Fibroblast of peridontal ligament (primary cell): ENCODE results near the gene PKNOX2.
A peak's percentile ranks its signal among the peaks of the same experiment; 100 is the strongest.

Experiments
- DNase-seq: peaks from one replicate; pipeline ENCODE4 v3.0.0-alpha.2; 2010; ENCODE audit errors: extremely low read depth

PKNOX2 gene

DNA sequence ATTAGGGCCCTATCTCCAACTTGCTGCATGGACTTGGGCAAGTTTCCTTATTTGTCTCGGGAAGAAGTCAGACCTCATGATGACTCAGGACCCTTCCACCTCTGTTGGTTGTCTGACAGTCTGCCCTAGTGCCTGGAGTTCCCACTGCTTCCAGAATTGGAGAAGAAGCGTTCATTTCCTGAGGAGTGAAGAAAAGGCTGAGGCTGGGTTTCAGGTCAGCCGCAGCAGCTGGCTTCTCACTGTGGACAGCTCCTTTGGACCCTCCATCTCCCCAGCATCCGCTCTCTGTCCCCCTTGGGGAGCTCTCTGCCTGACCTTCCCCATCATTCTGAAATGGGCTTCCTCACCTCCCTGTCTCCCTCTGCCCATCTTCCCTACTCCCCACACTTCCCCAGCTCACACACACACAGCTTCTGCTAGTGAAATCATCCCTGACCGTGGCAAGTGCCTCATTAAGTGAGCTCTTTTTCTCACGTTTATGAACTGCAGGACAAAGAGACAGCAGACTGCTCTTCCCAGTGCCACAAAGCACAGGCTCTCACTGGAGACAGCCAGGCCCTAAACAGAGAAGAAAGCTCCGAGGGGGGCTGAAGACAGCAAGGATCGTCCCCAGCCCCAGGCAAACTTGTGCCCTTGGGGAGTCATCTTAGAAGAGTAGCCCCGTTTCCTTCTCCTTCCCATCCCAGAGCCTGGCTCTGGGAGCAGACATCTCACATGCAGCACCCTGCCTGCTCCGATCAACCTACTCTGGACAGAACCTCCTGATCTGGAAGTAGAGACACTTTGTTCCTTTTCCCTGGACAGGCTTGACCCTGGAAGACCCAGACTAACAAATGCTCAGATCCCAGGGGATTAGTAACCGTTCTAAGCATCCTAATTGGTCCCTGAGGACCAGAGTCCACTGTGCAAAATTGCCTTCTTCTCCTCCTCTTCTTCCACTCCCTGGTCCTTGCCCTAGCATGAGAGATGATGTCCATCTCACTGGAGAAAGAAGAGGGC, 173.6 kb downstream of the PKNOX2 start:
- no peak for DNase-seq

DNA sequence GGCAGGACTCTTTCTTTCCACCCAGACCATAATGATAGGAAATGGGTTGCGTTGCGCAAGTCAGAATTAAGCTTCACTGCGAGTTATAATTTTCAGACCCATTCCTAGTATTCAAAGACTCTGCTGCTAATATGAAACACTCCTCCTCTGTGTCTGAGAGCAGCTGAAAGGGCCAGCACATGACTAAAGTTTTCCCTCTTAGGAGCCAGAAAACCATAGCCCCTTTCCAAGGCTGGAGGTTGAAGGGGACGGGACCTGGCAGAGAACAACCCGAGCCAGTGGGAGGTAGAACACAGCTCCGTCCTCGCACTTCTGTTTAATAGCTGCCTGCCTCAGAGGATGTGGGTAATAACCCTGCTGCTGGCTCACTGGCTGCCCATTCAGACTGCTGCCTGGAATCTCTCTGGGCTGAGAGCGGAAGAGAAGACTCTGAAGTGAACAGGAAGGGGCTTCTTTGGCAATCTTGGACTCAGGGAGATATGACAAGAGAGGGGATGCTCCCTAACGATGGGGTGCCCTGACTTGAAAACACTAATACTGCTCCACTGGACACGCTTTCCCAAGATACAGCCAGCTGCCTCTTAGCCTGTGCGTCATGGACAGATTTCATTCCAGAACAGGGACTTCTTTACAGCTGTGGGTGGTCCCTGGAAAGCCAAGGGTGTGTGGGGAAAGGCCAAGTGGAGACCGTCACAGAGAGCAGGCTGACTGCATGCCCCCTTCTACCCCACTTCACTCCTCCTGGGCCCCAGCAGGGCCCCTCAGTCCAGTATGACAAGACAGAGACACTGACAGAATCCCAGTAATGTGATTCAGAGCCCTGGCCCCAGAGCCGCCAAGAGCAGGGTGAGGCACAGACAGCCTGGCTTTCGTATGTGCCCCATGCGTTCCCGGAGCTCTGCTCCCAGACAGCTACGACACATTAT, 174.6 kb downstream of the PKNOX2 start:
- peak; percentile 2 for DNase-seq

DNA sequence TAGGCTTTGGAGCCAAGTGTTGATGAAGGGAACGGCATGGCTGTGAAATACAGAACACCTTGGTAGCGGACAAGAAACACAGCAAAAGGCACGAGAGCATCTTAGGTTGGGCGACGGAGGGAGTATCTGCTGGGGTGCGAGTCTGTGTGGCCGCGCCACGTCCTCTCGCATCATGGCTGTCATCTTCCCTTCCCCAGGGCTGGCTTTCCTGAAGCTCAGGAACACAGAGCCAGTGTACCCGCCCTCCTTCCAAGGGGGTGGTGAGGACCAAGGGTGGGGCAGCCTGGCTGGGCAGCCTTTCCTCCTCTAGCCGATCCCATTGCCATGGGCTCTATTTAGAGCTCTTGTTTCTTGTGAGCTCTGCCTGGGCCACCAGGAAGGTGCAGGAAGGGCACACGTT, 177.1 kb downstream of the PKNOX2 start:
- DNase-seq: no peak

DNA sequence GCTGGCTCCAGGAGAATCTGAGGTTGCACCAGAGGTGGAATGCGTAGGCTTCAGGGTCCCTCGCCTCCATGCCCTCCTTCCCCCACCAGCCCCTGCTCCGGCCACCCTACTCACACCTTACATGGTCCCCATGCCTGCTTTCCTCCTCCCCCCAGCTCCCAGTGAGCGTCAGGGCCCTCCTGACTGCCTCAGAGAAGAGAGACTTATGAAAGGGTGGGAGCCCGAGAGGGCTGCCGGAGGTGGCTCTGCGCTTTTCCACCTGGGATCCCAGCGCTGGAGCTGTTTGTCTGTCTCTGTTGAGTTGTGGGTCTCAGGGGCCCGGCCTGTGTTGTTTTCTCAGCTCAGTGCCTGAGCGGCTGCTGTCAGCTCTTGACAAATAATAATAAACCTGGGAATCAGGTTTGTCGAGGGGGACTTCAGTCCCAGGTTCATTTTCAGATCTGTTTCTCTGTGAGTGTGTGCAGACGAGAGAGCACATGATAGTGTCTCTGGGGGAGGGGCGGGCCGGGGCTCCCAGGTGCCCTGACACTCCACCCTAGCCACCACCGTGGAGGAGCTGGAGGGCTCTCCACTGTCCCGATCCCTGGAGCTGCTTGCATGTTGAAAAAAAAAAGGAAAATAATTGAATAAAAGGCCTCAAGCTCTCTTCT, 177.9 kb downstream of the PKNOX2 start:
- DNase-seq: no peak

DNA sequence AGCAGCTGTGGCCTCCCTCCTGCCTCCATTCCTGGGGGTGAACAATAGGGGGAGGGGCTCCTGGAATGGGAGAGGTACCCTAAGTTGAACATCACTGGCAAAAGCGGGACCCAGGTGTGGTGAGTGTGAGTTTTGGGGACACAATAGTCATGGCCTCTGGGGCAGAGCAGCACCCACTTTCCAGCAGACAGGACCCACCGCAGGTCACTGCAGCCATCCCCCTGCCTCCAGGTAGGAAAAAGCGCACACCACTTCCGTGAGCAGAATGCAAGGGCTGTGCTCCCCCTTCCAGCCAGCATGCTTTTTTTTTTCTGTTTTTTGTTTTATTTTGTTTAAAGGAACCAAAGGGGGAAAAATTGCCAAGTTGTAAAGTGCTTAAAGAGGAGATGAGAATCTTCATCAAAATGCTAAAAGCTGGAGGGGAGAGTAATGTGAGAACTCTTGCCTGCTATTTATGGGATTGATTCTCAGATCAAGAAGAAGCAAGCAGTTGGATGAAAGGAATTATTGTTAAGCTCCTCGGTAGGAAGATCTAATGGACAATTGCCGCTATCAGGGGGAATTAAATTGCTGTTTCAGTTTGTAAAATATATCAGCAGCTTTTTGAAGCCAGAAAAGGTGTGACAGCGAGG, 178.7 kb downstream of the PKNOX2 start:
- DNase-seq: no peak

DNA sequence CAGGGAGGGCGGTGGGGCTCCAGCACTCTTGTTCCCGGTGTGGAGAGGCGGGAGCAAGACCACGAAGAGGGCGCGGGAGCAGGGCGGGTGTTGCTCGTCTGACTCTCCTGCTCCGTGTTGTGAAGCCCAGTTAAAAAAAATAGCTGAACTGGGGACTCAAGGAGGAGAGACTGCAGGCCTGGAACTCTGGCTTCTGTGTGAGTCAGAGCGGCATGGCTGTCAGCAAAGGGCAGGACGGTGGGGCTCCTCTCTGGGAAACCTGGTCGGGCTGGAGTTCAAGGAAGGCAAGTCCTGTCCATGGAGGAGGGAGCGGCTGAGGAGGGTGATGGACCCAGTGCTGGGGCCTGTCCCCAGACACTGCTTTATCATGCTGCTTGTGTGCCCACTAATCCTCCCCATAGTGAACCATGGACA, 179.2 kb downstream of the PKNOX2 start:
- DNase-seq: no peak

DNA sequence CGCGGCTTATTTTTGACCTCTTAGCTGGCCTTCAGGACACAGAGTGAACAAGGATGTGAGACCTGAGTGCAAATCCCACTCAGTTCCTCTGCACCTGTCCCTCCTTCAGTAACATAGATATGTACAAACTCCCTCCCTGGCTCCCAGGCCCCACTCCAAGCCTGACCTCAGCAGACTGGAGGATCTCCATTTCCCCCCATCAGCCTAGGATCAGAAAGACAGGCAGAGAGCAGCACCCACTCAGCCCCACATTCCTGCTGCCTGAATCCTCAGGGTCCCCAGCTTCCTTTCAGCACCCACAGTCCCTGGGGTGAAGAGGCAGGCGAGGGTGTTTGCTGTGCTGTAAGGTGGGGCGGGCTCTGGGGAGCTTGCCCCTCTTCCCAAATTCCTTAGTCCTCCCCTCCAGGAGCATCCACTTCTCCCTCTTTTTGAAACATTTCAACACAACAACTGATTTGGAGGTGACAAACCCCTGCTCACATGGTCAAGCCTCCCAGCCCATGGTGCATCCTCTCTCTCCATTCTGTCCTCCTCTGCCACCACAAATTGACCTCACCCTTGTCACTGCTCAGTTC, 180.4 kb downstream of the PKNOX2 start:
- no peak for DNase-seq

DNA sequence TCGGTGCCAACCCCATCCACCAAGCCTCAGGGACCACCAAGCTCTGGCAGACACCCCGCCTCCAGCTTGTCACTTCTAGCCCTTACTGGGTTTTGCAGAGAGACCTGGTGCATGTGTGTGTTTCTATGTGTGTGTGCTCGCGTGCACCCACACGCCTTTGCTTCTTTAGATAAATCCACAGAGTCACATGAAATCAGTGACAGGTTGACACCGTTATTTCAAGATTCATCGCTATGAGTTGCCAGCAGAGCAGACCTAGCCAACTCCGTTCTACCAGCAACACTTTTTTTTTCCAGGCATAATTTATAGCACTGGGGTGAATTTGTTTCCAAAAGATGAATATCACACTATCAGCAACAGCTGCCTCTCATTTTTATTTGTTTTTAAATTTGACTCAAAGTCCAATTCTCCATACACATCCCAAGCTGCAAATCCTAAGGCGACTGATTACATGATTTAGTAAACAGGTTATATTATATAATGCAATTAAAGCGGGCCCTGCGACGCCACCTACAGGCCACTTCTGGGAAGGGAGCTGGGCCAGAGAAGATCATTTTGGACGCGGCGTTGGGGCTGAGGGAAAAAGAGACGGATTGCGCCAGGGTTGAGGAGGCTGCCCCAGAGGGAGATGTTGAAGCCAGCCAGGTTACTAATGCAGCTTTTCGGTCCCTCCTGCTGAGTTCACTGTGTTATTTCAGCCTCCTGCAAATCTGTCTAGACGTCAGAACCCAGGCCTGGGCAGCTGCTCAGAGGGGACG, 181.0 kb downstream of the PKNOX2 start:
- DNase-seq: peak; percentile 67

DNA sequence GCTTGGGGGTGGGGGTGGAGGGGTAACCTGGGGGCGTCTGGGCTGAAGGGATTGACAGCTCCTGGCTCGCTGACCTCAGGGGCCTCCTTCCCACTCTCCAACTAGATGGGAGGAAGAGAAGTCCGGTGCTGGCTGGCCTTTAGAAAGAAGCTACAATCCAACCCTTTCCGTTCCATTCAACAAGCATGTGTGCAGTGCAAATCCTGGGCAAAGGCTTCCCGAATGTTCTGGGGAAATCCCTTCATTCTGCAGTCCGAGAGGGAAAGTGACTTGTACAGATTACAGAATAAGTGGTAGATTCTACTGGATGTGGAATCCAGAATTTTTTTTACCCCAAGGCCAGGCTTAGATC, 181.6 kb downstream of the PKNOX2 start:
- DNase-seq: peak; percentile 4

DNA sequence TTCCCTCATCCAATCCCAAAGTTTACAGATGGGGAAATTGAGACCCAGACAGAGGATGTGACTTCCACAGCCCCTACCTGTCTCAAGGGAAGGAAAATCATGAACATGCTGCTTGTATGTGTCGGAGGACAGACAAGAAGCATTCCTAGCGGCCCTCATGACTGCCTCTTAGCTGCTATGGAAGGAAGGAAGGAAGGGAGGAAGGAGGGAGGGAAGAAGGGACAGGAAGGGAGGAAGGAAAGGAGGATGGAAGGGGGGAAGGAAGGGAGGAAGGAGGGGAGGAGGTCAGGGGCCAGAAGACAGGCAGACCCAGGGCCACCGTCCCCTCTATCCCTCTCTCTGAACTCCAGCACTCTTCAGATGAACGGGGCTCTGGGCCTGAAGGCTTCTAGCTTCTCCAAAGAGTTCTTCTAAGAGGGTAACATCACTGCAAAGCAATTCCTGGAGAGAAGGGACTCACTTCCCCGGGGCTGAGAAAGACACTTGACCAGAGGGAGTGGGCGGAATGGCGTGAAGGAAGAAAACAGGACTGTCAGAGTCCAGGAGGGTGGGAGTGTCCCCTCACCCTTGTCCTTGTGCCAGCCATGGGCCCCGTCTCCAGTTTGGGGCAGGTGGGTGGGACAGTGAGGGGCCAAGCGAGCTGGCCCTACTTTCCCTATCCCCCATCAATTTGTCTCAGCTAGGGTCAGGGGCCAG, 182.2 kb downstream of the PKNOX2 start:
- DNase-seq: no peak

DNA sequence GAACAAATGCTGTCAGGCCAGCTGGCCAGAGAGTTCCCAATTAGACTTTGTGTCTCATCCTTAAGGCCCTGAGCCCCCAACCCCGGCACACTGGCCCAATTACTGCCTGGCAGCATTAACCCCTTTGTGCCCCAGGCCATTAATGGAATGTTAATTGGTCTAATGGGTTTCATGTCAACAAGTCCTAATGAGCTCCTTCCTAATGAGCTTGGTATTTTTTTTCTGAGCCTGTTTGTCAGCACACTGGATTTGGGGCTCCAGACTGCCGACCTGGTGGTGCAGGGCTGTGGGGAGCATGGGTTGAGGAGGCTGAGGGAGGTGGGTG, 182.7 kb downstream of the PKNOX2 start:
- DNase-seq: no peak

DNA sequence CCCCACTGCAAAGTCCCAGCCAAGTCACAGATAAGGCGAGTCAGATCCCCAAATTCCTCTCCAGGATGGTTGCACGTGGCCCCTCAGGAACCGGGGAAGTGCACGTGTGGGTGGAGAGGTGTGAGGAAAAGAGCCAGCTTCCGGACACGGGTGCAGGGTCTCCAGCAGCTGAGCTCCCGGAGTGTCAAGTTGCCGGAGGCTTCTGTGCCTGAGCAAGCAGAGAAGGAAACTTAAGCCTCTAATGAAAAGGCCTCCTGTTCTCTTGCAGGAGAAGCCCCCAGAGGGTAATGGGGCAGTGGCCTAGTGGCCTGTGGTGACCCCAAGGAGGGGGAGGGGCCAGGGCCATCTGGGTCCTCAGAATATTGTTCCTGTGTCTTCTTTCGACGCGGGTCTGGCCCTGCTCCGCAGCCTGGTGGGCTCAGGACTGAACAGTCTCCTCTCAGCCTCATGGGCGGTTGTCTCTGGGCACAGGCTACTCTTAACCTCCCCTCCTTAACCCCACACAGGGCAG, 183.6 kb downstream of the PKNOX2 start:
- no peak for DNase-seq

DNA sequence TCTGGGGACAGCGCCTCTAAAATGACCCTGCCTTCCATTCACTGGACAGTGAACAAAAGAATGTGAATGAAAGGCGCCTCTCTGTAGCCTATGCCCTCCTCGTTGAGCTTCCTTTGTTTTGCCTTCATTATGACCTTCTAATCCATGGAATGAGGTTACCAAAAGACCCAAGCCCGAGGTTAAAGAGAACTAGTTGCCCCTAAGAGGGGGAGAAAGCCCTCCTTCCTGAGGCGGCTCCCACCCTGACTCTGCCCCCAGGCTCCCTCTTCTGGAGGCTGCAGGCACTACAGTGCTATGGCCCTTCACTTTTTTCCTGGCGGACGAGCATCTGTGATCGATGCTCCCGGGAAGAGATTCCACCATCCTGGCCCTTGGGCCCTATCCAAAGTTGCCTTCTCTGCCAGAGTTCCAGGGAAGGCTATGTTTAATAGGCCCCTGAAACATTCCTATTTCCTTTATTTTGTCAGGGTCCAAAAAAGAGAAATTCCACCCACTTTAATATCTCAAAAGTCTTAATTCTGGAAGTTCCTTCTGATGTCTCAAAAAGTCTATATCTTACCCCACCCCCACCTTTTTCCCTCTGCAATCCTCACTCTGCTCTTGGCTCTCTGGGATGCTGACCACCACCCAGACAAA, 184.2 kb downstream of the PKNOX2 start:
- DNase-seq: peak; percentile 37

DNA sequence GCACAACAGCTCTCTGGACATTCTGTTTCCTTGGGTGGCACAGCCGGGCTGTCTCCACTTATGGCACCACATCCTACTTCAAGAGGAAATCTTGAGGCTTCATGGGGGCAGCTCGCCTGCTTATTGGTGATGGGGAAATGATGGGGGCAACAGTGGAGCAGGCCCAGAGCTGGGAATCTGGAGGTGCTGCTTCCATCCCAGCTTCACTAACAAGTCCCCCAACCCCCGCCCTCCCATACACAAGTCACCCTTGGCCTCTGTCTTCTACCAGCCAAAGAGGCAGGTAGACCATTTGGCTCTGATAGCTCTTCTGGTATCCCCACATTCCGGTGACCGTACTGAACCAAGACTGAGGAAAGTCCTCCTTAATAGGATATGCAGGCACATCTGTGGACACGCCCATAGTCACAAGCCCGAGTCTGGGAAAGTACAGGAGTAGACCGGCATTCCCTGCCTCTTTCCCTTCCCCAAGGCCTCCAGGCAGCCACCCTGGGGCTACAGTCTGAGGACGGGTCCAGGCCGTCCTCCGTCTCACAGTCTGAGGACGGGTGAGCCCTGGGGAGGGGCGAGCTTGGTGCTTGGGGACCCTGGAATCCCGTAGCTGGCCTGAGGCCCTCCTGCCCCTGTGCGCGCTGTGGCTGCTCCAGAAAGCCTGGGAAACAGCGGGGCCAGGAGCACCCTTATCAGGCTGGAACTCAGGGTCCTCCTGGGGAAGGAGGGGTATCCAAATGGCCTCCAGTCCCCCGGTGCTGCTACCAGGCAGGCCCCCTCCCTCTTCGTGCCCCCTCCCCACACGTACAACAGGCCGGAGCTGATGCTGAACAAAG, 185.9 kb downstream of the PKNOX2 start:
- DNase-seq: no peak

DNA sequence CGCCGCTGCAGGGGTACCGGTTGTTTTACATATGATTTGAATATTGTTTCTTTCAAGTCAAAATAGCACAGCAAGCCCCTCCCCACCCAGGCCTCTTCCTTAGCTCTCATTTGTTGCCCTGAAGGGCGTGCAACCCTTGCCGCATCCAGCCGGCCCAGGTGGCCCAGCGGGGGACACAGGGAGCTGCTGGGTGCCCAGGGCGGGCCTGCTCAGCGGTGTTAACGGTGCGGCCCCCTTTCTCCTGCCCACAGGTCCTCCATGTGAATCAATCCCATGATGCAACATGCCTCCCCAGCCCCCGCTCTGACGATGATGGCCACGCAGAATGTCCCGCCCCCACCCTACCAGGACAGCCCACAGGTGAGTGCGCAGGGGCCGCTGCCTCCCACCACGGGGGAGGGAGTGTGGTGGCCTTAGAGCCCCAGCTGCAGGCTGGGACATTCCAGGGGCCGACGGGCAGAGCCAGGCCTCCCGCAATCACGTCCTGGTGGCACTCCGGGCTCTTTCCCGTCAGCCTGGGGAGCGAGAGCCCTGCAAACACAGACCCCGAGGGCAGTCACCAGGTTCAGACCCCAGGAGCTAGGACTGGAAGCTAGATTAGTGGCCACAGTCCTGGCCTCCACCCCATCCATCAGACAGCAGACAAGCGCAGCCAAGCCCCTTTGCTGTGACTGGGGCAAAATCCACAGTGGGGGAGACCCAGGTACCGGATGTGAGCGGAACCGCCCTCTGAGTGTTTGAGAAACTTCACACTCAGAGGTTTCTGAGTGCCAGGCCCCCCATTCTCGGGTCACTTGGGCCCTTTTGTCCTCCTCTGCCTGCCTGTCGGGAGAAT, 186.7 kb downstream of the PKNOX2 start:
- no peak for DNase-seq

DNA sequence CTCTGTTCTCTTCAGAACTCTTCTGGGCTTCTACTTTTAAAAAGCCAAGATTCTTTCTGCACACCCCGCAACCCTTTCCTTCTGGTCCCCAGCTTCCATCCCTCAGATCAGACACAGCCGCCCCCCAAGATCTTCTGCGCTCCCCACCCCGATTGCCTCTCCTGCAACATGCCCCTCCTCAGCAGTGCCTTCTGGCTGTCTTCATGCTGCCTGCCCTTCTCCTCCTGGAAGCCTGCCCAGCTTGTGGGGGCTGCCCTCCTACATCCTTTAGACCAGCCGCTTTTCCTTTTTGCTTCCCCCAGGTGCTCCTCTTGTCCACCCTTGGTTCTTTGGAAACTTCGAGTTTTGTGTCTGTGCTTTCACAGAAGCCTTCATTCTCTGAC, 187.3 kb downstream of the PKNOX2 start:
- no peak for DNase-seq

DNA sequence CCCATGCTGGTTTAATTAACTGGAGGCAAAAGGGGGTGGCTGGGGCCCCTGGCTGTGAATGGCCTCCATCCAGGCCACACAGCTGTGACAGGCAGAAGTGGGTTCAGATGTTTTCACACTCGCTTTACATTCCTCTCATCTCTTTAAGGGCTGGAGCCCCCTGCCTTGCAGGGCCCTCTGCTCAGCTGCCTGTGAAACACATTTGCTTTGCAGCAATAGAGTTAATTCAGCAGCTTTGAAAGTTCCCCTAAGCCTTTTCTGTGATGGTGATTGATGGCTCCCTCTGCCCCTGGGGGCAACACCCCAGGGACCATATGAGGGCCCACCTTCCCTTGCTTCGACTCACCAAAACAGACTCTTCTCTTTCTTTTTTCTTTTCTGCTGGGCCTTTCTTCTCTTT, 192.2 kb downstream of the PKNOX2 start:
- DNase-seq: no peak

DNA sequence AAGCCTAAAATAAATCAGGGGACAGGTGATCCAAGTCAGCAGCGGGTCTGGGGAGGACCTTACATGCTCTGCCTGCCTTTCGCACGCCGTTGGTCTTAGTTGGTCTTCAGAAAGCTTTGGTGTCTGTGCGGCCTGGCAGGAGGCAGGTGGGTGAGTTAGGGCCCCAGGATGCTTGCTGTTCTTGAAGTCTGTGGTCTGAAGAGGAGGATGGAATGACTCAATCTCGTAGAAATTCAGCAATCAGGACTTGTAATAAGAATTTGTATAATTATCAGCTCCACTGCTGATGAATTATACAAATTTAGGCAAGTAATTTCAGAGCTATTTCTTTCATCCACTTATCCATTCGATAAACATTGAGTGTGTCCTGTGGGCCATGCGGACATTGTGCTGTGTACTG, 193.0 kb downstream of the PKNOX2 start:
- DNase-seq: no peak
